Panc1 (cell line): ENCODE data around the gene CAST.

Source experiments
- CTCF ChIP-seq: fragments of 450-650 bp; IDR thresholded peaks from 2 replicates; pipeline ENCODE4 v1.5.1; 2017; ENCODE audit warnings: mild to moderate bottlenecking
- POLR2AphosphoS5 ChIP-seq: IDR thresholded peaks from 2 replicates; pipeline ENCODE4 v1.6.1; 2012; ENCODE audit warnings: mild to moderate bottlenecking, low read depth, low read length, moderate library complexity
- SIN3A ChIP-seq: IDR thresholded peaks from 2 replicates; pipeline ENCODE4 v1.6.1; 2012; ENCODE audit warnings: low read depth, mild to moderate bottlenecking, low read length, moderate library complexity, borderline replicate concordance; ENCODE audit not compliant: insufficient read depth

GRCh38 chr5:96636594-96636993 is 25.6 kb upstream of the CAST start:
- TF ChIP-seq CTCF, result no peak
- TF ChIP-seq POLR2AphosphoS5, result no peak
- no peak for TF ChIP-seq SIN3A
